WTC11 (cell line): ENCODE data around the gene ABLIM2. TPM values are rescaled to one million over a fixed set of nuclear protein-coding genes. Genes with fewer than 3 reads are reported as not detected.
A peak's percentile ranks its signal among the peaks of the same experiment; 100 is the strongest.

Source experiments
- ATAC-seq: fragments of 200-7000 bp; cut with Tn5 transposase; 2 replicates; pipeline ENCODE4 v1.10.0; 2021; ENCODE audit warnings: mild to moderate bottlenecking, moderate library complexity
- CTCF ChIA-PET: fragments of 300-600 bp; sonication (Branson Sonifier 250); formaldehyde crosslinking; loops from one replicate; lab custom pipeline; 2021; ENCODE audit warnings: antibody characterized with exemption; lab: Charles Lee
- POLR2A ChIA-PET: fragments of 350-600 bp; sonication (Branson Sonifier 250); formaldehyde crosslinking; loops from one replicate; lab custom pipeline; 2021; ENCODE audit warnings: antibody characterized with exemption; lab: Charles Lee
- DNase-seq: peaks from one replicate; pipeline ENCODE4 v3.0.0; 2021; ENCODE audit warnings: low spot score
- H3K27ac Mint-ChIP-seq: 2 replicates; pipeline ENCODE4 v1.8.0; 2021; ENCODE audit warnings: mixed read lengths
- H3K27me3 Mint-ChIP-seq: 2 replicates; pipeline ENCODE4 v1.8.0; 2021; ENCODE audit warnings: low read depth, mild to moderate bottlenecking, moderate library complexity, mixed read lengths
- H3K36me3 Mint-ChIP-seq: 2 replicates; pipeline ENCODE4 v1.8.0; 2021; ENCODE audit warnings: mixed read lengths
- H3K4me1 Mint-ChIP-seq: 2 replicates; pipeline ENCODE4 v1.8.0; 2022; ENCODE audit warnings: mixed read lengths
- H3K4me3 Mint-ChIP-seq: 2 replicates; pipeline ENCODE4 v1.8.0; 2021; ENCODE audit warnings: mild to moderate bottlenecking, moderate library complexity, mixed read lengths
- H3K9me3 Mint-ChIP-seq: 2 replicates; pipeline ENCODE4 v1.8.0; 2021; ENCODE audit warnings: mixed read lengths
- CREM ChIP-seq: sonication (generic); formaldehyde crosslinking; IDR thresholded peaks from 2 replicates; pipeline ENCODE4 v1.8.1; 2022; ENCODE audit warnings: mild to moderate bottlenecking, missing genetic modification reagents, moderate library complexity
- ELF4 ChIP-seq: sonication (generic); formaldehyde crosslinking; IDR thresholded peaks from 2 replicates; pipeline ENCODE4 v1.8.1; 2022; ENCODE audit warnings: low read depth, mild to moderate bottlenecking, moderate library complexity, missing genetic modification reagents
- GABPB1 ChIP-seq: sonication (generic); formaldehyde crosslinking; IDR thresholded peaks from 2 replicates; pipeline ENCODE4 v1.8.1; 2023; ENCODE audit warnings: mild to moderate bottlenecking, missing genetic modification reagents
- NFYB ChIP-seq: sonication (generic); formaldehyde crosslinking; conservative IDR thresholded peaks from 2 replicates; pipeline ENCODE4 v1.8.0; 2022; ENCODE audit warnings: low read depth, missing genetic modification reagents
- SOX15 ChIP-seq: fragments of 250-450 bp; sonication (Bioruptor Pico); IDR thresholded peaks from 2 replicates; pipeline ENCODE4 v1.9.0; 2021; ENCODE audit warnings: mild to moderate bottlenecking
- TEAD1 ChIP-seq: sonication (generic); formaldehyde crosslinking; IDR thresholded peaks from 2 replicates; pipeline ENCODE4 v1.8.0; 2022; ENCODE audit warnings: mild to moderate bottlenecking, missing genetic modification reagents
- ZNF138 ChIP-seq: sonication (generic); formaldehyde crosslinking; conservative IDR thresholded peaks from 2 replicates; pipeline ENCODE4 v1.8.1; 2022; ENCODE audit warnings: mild to moderate bottlenecking, moderate library complexity, missing genetic modification reagents
- ZNF232 ChIP-seq: sonication (generic); formaldehyde crosslinking; IDR thresholded peaks from 2 replicates; pipeline ENCODE4 v1.8.0; 2022; ENCODE audit warnings: mild to moderate bottlenecking, missing genetic modification reagents
- ZNF671 ChIP-seq: fragments of 250-450 bp; sonication (Bioruptor Pico); IDR thresholded peaks from 2 replicates; pipeline ENCODE4 v1.8.0; 2021; ENCODE audit warnings: mild to moderate bottlenecking
- total RNA-seq: library from RNA; stranded (reverse); gene quantifications from 3 replicates; pipeline ENCODE4 v1.2.3, GENCODE V29; 2021
- TF ChIP-seq, protein P1 (sequence below): fragments of 200-600 bp; IDR thresholded peaks from 2 replicates; pipeline ENCODE4 v1.8.0; 2022; ENCODE audit warnings: antibody characterized with exemption
- TF ChIP-seq, protein P2 (sequence below): sonication (generic); formaldehyde crosslinking; IDR thresholded peaks from 2 replicates; pipeline ENCODE4 v1.8.1; 2022; ENCODE audit warnings: low read depth, missing genetic modification reagents, borderline replicate concordance

Gene ABLIM2
- total RNA-seq, 1 experiment from 2014 or later = 2.6 TPM

DNA sequence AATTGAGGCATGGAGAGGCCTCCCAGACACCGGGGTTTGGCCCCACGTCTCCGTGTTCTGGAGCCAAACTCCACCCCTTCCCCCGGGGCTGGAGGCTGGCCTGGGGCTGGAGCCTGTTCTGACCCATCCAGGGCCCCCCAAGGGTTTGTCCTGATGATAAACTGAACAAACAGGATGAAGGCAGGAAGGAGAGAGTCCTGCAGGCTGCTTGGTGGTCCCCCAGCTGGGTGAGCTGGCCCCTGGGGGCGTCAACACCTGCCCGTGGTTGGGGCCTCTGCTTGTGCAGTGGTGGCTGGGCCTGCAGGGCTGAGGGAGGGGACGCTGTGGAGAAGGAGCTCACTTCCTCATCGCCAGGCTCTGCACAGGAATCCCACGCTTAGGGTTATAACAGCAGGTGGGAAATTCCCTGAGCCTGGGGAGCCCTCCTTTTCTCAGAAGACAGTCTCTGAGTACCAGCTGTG is 42.7 kb upstream of the ABLIM2 start:
- no peak for DNase-seq
- Mint-ChIP-seq H3K9me3 (no peaks in the 10 kb centered on the region), H3K4me1 (no peaks in the 10 kb centered on the region), H3K36me3 (no peaks in the 10 kb centered on the region), H3K27ac (no peak overlapping the region), H3K4me3 (no peak overlapping the region), H3K27me3 (no peaks in the 10 kb centered on the region)
- CTCF ChIA-PET = interaction anchor here (3.6 kb wide), 1 partner anchor 25 kb away, joined by 17 read pairs; no protein-coding TSS in a partner anchor
- no peak for TF ChIP-seq SOX15 (CRISPR knock-in tag)
- POLR2A ChIA-PET = no interaction called here
- no peak for ATAC-seq

DNA sequence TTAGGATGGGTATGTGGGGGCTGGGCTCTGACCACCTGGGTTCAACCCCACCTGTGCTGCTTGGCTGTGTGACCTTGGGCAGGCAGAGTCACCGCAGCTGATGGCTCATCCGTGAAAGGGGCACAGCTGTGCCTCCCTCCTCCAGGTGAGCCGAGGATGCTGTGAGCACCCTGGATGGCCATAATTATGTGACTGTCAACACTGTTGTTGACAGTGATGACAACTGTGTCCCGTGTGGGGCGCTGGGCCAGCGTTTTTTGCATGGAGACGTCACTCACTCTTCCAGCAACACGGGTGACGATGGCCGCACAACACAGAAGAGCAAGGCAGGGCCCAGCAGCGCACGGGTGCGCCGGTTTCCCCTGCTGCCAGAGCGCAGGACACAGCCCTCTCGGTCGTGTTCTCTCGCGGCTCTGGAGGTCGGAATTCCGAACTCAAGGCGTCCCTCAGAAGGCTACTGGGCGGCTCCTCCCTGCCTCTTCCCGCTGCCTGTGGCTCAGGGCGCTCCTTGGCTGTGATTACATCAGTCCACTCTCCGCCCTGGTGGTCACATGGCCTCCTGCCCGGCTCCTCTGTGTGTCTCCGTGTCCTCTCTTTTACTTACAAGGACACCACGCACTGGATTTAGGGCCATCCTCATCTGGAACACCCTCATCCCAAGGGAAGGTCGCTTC is 41.8 kb upstream of the ABLIM2 start:
- Mint-ChIP-seq H3K36me3 (no peaks in the 10 kb centered on the region), H3K4me1 (no peaks in the 10 kb centered on the region), H3K9me3 (no peaks in the 10 kb centered on the region), H3K4me3 (no peak overlapping the region), H3K27me3 (no peaks in the 10 kb centered on the region), H3K27ac (no peak overlapping the region)
- ChIA-PET CTCF (interaction anchor here (0.6 to 4.7 kb wide), 3 partner anchors 10 to 24 kb away, joined by 3 to 22 read pairs (median 6); no protein-coding TSS in a partner anchor), POLR2A (no interaction called here)
- ATAC-seq = no peak
- TF ChIP-seq GABPB1 (CRISPR knock-in tag) (peak; percentile 95), NFYB (no peak)
- DNase-seq = no peak

DNA sequence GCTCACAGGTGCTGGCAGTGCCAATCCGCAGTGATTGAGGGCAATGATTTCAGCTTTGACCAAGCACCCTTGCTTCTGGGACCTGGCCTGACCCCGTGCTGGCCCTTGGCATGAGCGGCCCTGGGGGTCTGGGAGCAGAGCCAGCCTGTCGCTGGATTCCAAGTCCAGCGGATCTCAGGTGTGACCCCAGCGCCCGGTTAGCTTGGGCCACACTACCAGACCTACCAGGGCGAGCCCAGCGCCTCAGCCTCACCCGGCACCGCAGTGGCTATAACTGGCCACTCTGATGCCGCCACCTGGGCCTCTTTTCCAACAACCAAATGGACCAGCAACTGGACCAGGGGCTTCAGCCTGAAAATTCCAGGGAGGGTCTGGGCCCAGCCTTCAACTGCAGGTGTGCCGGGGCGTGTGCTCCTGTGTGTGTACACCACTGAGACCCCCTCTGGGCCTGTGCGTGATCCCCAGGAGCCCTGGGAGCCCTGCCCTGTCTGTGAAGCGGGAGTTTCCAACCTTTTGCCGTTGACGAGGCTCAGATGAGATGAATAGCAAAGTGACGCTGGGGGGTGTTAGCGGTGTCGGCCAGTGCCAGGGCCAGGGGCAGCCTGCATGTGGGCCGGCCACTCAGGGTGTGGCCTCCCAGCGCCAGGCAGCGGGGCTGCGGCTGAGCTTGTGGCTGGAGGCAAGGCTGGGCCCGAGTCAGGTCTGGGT is 41.1 kb upstream of the ABLIM2 start:
- ATAC-seq (no peak), DNase-seq (no peak)
- Mint-ChIP-seq H3K27ac (0 out of 2 replicates have a peak overlapping the region, but pooled peaks have one; percentile 78), H3K36me3 (no peaks in the 10 kb centered on the region), H3K4me1 (no peaks in the 10 kb centered on the region), H3K9me3 (no peaks in the 10 kb centered on the region), H3K27me3 (no peaks in the 10 kb centered on the region), H3K4me3 (no peak overlapping the region)
- ChIA-PET POLR2A (no interaction called here), CTCF (interaction anchor here (1.2 to 4.7 kb wide), 3 partner anchors 13 to 120 kb away, joined by 3 to 22 read pairs (median 6); no protein-coding TSS in a partner anchor)
- TF ChIP-seq, protein P1, sequence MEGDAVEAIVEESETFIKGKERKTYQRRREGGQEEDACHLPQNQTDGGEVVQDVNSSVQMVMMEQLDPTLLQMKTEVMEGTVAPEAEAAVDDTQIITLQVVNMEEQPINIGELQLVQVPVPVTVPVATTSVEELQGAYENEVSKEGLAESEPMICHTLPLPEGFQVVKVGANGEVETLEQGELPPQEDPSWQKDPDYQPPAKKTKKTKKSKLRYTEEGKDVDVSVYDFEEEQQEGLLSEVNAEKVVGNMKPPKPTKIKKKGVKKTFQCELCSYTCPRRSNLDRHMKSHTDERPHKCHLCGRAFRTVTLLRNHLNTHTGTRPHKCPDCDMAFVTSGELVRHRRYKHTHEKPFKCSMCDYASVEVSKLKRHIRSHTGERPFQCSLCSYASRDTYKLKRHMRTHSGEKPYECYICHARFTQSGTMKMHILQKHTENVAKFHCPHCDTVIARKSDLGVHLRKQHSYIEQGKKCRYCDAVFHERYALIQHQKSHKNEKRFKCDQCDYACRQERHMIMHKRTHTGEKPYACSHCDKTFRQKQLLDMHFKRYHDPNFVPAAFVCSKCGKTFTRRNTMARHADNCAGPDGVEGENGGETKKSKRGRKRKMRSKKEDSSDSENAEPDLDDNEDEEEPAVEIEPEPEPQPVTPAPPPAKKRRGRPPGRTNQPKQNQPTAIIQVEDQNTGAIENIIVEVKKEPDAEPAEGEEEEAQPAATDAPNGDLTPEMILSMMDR = no peak
- TF ChIP-seq ZNF138 (CRISPR knock-in tag) (no peak), ZNF232 (no peak), ELF4 (CRISPR knock-in tag) (no peak), CREM (no peak)

DNA sequence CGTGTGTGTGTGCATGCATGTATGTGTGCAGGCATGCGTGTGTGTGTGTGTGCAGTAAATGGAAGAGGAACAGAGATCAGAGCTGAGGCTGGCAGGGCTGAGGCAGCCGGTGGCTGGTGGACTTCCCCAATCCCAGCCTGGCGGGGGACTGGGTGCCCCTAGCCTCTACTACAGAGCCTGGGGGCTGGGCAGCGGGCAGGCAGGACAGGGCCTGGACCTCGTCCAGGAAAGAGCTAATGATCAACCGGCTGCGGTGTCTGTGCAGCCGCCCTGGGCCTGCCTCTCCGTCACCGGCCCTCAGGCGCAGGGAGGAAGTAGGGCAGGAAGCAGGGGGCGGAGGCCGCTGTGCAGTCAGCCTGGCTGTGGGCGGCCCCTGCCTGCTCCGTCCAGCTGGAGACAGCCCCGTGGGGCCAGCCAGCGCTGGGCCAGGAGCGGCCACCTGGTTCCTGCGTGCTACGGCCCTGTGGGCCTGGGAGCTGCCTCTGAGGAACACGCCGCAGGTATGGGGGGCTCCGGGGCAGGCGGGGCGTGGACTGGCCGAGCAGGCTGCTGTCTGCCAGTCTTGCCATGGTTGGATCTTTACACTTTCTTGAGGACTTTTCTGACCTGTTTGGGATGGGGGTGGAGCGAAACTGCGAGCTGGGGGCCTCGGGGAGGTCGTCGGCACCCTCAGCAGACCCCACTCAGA is 40.4 kb upstream of the ABLIM2 start, which contains the start of gene SH3TC1:
Gene SH3TC1 (plus strand): TSS at position 385 of the 688 bp plus-strand sequence. CDS start 5,905 bp downstream, outside the sequence.
- ATAC-seq (no peak), DNase-seq (no peak)
- Mint-ChIP-seq H3K4me1 (no peaks in the 10 kb centered on the region), H3K9me3 (no peaks in the 10 kb centered on the region), H3K27ac (peak within 1 kb of the TSS; percentile 78; the same call in 1 of the 2 replicates), H3K4me3 (no peak within 1 kb of the TSS), H3K27me3 (no peaks in the 10 kb centered on the region), H3K36me3 (no peaks in the 10 kb centered on the region)
- TF ChIP-seq TEAD1 = no peak
- TF ChIP-seq ZNF671 = no peak
- peak; percentile 74 for TF ChIP-seq GABPB1 (CRISPR knock-in tag)
- TF ChIP-seq, protein P1 = no peak
- TF ChIP-seq, protein P2, sequence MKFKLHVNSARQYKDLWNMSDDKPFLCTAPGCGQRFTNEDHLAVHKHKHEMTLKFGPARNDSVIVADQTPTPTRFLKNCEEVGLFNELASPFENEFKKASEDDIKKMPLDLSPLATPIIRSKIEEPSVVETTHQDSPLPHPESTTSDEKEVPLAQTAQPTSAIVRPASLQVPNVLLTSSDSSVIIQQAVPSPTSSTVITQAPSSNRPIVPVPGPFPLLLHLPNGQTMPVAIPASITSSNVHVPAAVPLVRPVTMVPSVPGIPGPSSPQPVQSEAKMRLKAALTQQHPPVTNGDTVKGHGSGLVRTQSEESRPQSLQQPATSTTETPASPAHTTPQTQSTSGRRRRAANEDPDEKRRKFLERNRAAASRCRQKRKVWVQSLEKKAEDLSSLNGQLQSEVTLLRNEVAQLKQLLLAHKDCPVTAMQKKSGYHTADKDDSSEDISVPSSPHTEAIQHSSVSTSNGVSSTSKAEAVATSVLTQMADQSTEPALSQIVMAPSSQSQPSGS = no peak
- ChIA-PET CTCF (interaction anchor here (1.2 to 4.7 kb wide), 4 partner anchors 14 to 121 kb away, joined by 3 to 22 read pairs (median 5); no protein-coding TSS in a partner anchor), POLR2A (no interaction called here)
